Transverse colon (tissue), 4 donors: ENCODE data around the gene CDH7. TPM values are rescaled to one million over a fixed set of nuclear protein-coding genes. Genes with fewer than 3 reads are reported as not detected.

ENCODE experiments used
- DNase-seq: peaks from one replicate; pipeline ENCODE4 v3.0.0-alpha.2; 2019
- H3K27ac ChIP-seq, 4 donors: fragments of 200-600 bp; sonication (generic); 2 replicates each; pipeline ENCODE4 v1.5.1; 2016 to 2018; ENCODE audit warnings: inconsistent platforms in 4 of 4
- H3K27me3 ChIP-seq: fragments of 200-600 bp; sonication (generic); 2 replicates; pipeline ENCODE4 v1.5.1; 2017; ENCODE audit warnings: inconsistent platforms
- H3K36me3 ChIP-seq, 4 donors: fragments of 200-600 bp; sonication (generic); 2 replicates each; pipeline ENCODE4 v1.5.1; 2017 to 2019; ENCODE audit warnings: inconsistent platforms in 4 of 4
- H3K4me1 ChIP-seq, 4 donors: fragments of 200-600 bp; sonication (generic); 2 replicates each; pipeline ENCODE4 v1.5.1; 2017 to 2020; ENCODE audit warnings: inconsistent platforms in 4 of 4
- H3K4me3 ChIP-seq, 4 donors: fragments of 200-600 bp; sonication (generic); 1 replicate in 1 of 4; 2 replicates in 3 of 4; pipeline versions ENCODE4 v1.5.1 to v1.6.1; 2017 to 2019; ENCODE audit warnings: inconsistent platforms in 4 of 4
- H3K9me3 ChIP-seq, 2 donors: fragments of 200-600 bp; sonication (generic); 2 replicates each; pipeline ENCODE4 v1.5.1; 2017 to 2019; ENCODE audit warnings: inconsistent platforms in 2 of 2
- CTCF ChIP-seq, 5 experiments: fragments of 200-600 bp in 3 of 5; fragments of 450-650 bp in 2 of 5; sonication (generic) in 3 of 5; IDR thresholded peaks; 1 replicate in 2 of 5; 2 replicates in 3 of 5; pipeline ENCODE4 v1.5.1; 2016 to 2017; ENCODE audit warnings: antibody characterized with exemption in 5 of 5, inconsistent platforms in 3 of 5, mild to moderate bottlenecking in 2 of 5, moderate library complexity in 1 of 5
- EP300 ChIP-seq: sonication (generic); formaldehyde crosslinking; IDR thresholded peaks from one replicate; pipeline ENCODE4 v1.6.1; 2017; ENCODE audit warnings: antibody characterized with exemption, low read depth
- POLR2A ChIP-seq: fragments of 450-650 bp; IDR thresholded peaks from one replicate; pipeline ENCODE4 v1.6.1; 2016; ENCODE audit warnings: antibody characterized with exemption, mild to moderate bottlenecking, moderate library complexity
- POLR2AphosphoS5 ChIP-seq, 3 donors: sonication (generic); formaldehyde crosslinking; IDR thresholded peaks; one replicate each; pipeline ENCODE4 v1.6.1; 2016; ENCODE audit warnings: antibody characterized with exemption in 3 of 3
- WGBS, 2 donors: methylation state at CpG; one replicate each; pipeline ENCODE4 v1.1.5; 2018; ENCODE audit warnings: low coverage in 1 of 2; 5-methylcytosine and 5-hydroxymethylcytosine counted together
- in situ Hi-C, 4 donors: fragments of 200-750 bp; cut with MboI; loops; one replicate each; pipeline versions ENCODE4 v1.15.0 to v1.15.1; 2017; ENCODE audit warnings: low sequenced_read_pairs in 3 of 4, low pct_ligation_motif_present in 1 of 4, low pct_unique_long_range_greater_than_20kb in 1 of 4
- intact Hi-C: fragments of 100-400 bp; cut with DNase I; formaldehyde crosslinking; loops from one replicate; pipeline ENCODE4 v1.15.1; 2023; ENCODE audit warnings: low total_unique reads
- total RNA-seq, 4 donors: library from RNA; depleted of rRNA; stranded (reverse); fragments of >200 nt; gene quantifications; one replicate each; pipeline ENCODE4 v1.1.0, GENCODE V29; 2016

CDH7 gene
- total RNA-seq, 4 donors from 2014 or later, result not detected

- H3K27me3 ChIP-seq, result no peaks in the 10 kb centered on the region
- intact Hi-C loops, result no loop called here
Observed at GRCh38 chr18:65792456-65793074, 41.8 kb downstream of the CDH7 start.

GRCh38 chr18:65808759-65809158 is 57.9 kb downstream of the CDH7 start:
- H3K36me3 ChIP-seq, result no peaks in the 10 kb centered on the region
- no peaks in the 10 kb centered on the region for H3K9me3 ChIP-seq
- no peak overlapping the region for H3K4me3 ChIP-seq
- WGBS, 2 donors, result 68 to 70% methylated on average over 6 of the region's 6 CpGs
- intact Hi-C loops (no loop called here), in situ Hi-C loops (no loop called here)
- H3K27ac ChIP-seq, result no peak overlapping the region
- DNase-seq, result no peak
- TF ChIP-seq POLR2AphosphoS5 (IDR thresholded peaks at IDR 0.05) (no peak), EP300 (no peak), POLR2A (no peak), CTCF (IDR thresholded peaks at IDR 0.05) (no peak)
- no peaks in the 10 kb centered on the region for H3K27me3 ChIP-seq
- no peaks in the 10 kb centered on the region for H3K4me1 ChIP-seq

More at GRCh38 chr18:65792456-65793074, 41.8 kb downstream of the CDH7 start:
- 67 to 71% methylated on average over 4 of the region's 4 CpGs for WGBS, 2 donors
- Histone ChIP-seq H3K9me3 (no peaks in the 10 kb centered on the region), H3K36me3 (no peaks in the 10 kb centered on the region), H3K4me3 (no peak overlapping the region), H3K27ac (no peak overlapping the region), H3K4me1 (no peaks in the 10 kb centered on the region)
- no peak for TF ChIP-seq POLR2AphosphoS5 (IDR thresholded peaks at IDR 0.05)
- TF ChIP-seq POLR2A, result no peak
- TF ChIP-seq CTCF (IDR thresholded peaks at IDR 0.05), result no peak
- no peak for TF ChIP-seq EP300
- in situ Hi-C loops, result no loop called here
- no peak for DNase-seq

GRCh38 chr18:65811307-65811706 is 60.5 kb downstream of the CDH7 start:
- 64 to 73% methylated on average over 4 of the region's 4 CpGs for WGBS, 2 donors
- Histone ChIP-seq H3K36me3 (no peaks in the 10 kb centered on the region), H3K4me3 (no peak overlapping the region), H3K9me3 (no peaks in the 10 kb centered on the region), H3K27ac (no peak overlapping the region), H3K27me3 (no peaks in the 10 kb centered on the region), H3K4me1 (no peaks in the 10 kb centered on the region)
- TF ChIP-seq CTCF (IDR thresholded peaks at IDR 0.05), result no peak
- no peak for TF ChIP-seq EP300
- no peak for TF ChIP-seq POLR2A
- no peak for TF ChIP-seq POLR2AphosphoS5 (IDR thresholded peaks at IDR 0.05)
- DNase-seq, result no peak
- intact Hi-C loops, result no loop called here
- in situ Hi-C loops, result no loop called here

- H3K27ac ChIP-seq, result no peak overlapping the region
- WGBS, 2 donors, result 69 to 71% methylated on average over 2 of the region's 2 CpGs
- TF ChIP-seq CTCF (IDR thresholded peaks at IDR 0.05) (no peak), POLR2AphosphoS5 (IDR thresholded peaks at IDR 0.05) (no peak), POLR2A (no peak), EP300 (no peak)
- H3K4me3 ChIP-seq, result no peak overlapping the region
- in situ Hi-C loops (no loop called here), intact Hi-C loops (no loop called here)
- no peaks in the 10 kb centered on the region for H3K9me3 ChIP-seq
- H3K36me3 ChIP-seq, result no peaks in the 10 kb centered on the region
- no peak for DNase-seq
- H3K27me3 ChIP-seq, result no peaks in the 10 kb centered on the region
- H3K4me1 ChIP-seq, result no peaks in the 10 kb centered on the region
Observed at GRCh38 chr18:65815506-65815905, 64.7 kb downstream of the CDH7 start.
